ENCODE results near the gene LDLRAD3.

Gene LDLRAD3

GRCh38 chr11:35938231-35938630 lies 5.6 kb upstream of the LDLRAD3 start:
- Histone ChIP-seq H3K79me2 (ENCODE audit: insufficient read depth, low read length) (no peaks in the 10 kb centered on the region), H3K27ac (ENCODE audit: low read length) (no peak overlapping the region), H2AFZ (ENCODE audit: low read depth, low read length) (no peak overlapping the region), H4K20me1 (ENCODE audit: insufficient read depth, low read length) (no peaks in the 10 kb centered on the region), H3K4me3 (ENCODE audit: low read depth in 1 of 2, low read length in 2 of 2) (no peak overlapping the region), H3K9ac (ENCODE audit: low read depth, low read length) (no peak overlapping the region), H3K9me3 (ENCODE audit: insufficient read depth, low read length, severe bottlenecking) (no peaks in the 10 kb centered on the region), H3K4me2 (ENCODE audit: insufficient read depth, low read length) (no peak overlapping the region), H3K27me3 (ENCODE audit: insufficient read depth, low read length, poor library complexity) (peaks cover 10% of the 10 kb centered on the region), H3K36me3 (ENCODE audit: insufficient read depth, low read length) (no peaks in the 10 kb centered on the region), H3K4me1 (ENCODE audit: insufficient read depth, low read length) (no peaks in the 10 kb centered on the region)
- ATAC-seq (ENCODE audit: insufficient read depth, low read depth) (no peak), DNase-seq (no peak)
- no peak for TF ChIP-seq EZH2 (IDR thresholded peaks at IDR 0.05; ENCODE audit: borderline replicate concordance, low read depth, low read length, severe bottlenecking)
- no peak for TF ChIP-seq CTCF (IDR thresholded peaks at IDR 0.05; ENCODE audit: borderline replicate concordance, extremely low read depth, low read length, poor library complexity, severe bottlenecking)

- H3K36me3 ChIP-seq (ENCODE audit: insufficient read depth, low read length) = no peaks in the 10 kb centered on the region
- no peak overlapping the region for H2AFZ ChIP-seq (ENCODE audit: low read depth, low read length)
- H3K9ac ChIP-seq (ENCODE audit: low read depth, low read length) = no peak overlapping the region
- peaks cover 6% of the 10 kb centered on the region for H3K27me3 ChIP-seq (ENCODE audit: insufficient read depth, low read length, poor library complexity)
- DNase-seq (no peak), ATAC-seq (ENCODE audit: insufficient read depth, low read depth) (no peak)
- H3K79me2 ChIP-seq (ENCODE audit: insufficient read depth, low read length) = no peaks in the 10 kb centered on the region
- H4K20me1 ChIP-seq (ENCODE audit: insufficient read depth, low read length) = no peaks in the 10 kb centered on the region
- H3K9me3 ChIP-seq (ENCODE audit: insufficient read depth, low read length, severe bottlenecking) = no peaks in the 10 kb centered on the region
- H3K4me3 ChIP-seq (ENCODE audit: low read depth in 1 of 2, low read length in 2 of 2) = no peak overlapping the region
- no peaks in the 10 kb centered on the region for H3K4me1 ChIP-seq (ENCODE audit: insufficient read depth, low read length)
- TF ChIP-seq CTCF (IDR thresholded peaks at IDR 0.05; ENCODE audit: borderline replicate concordance, extremely low read depth, low read length, poor library complexity, severe bottlenecking) (no peak), EZH2 (IDR thresholded peaks at IDR 0.05; ENCODE audit: borderline replicate concordance, low read depth, low read length, severe bottlenecking) (no peak)
- no peak overlapping the region for H3K27ac ChIP-seq (ENCODE audit: low read length)
- H3K4me2 ChIP-seq (ENCODE audit: insufficient read depth, low read length) = no peak overlapping the region
Measured at GRCh38 chr11:35943309-35943708, 553 bp upstream of the LDLRAD3 start.

- no peak for DNase-seq
- Histone ChIP-seq H3K36me3 (ENCODE audit: insufficient read depth, low read length) (no peaks in the 10 kb centered on the region), H3K79me2 (ENCODE audit: insufficient read depth, low read length) (no peaks in the 10 kb centered on the region), H3K9ac (ENCODE audit: low read depth, low read length) (no peak overlapping the region), H3K4me3 (ENCODE audit: low read depth in 1 of 2, low read length in 2 of 2) (no peak overlapping the region), H2AFZ (ENCODE audit: low read depth, low read length) (no peak overlapping the region), H3K9me3 (ENCODE audit: insufficient read depth, low read length, severe bottlenecking) (no peaks in the 10 kb centered on the region), H4K20me1 (ENCODE audit: insufficient read depth, low read length) (no peaks in the 10 kb centered on the region), H3K4me1 (ENCODE audit: insufficient read depth, low read length) (no peaks in the 10 kb centered on the region), H3K27ac (ENCODE audit: low read length) (no peak overlapping the region), H3K4me2 (ENCODE audit: insufficient read depth, low read length) (no peak overlapping the region), H3K27me3 (ENCODE audit: insufficient read depth, low read length, poor library complexity) (peaks cover 4% of the 10 kb centered on the region)
- ATAC-seq (ENCODE audit: insufficient read depth, low read depth) = no peak
- TF ChIP-seq CTCF (IDR thresholded peaks at IDR 0.05; ENCODE audit: borderline replicate concordance, extremely low read depth, low read length, poor library complexity, severe bottlenecking) (no peak), EZH2 (IDR thresholded peaks at IDR 0.05; ENCODE audit: borderline replicate concordance, low read depth, low read length, severe bottlenecking) (no peak)
Measured at GRCh38 chr11:35944503-35945136, 758 bp downstream of the LDLRAD3 start.

Measured in DND-41 (cell line).